Stimulated activated CD8-positive, alpha-beta memory T cell treated with anti-CD3 and anti-CD28 coated beads, Interleukin-7, amount 100 ng/mL, for 48 hours (primary cell): ENCODE measurements around the gene CD300LG.
"Not testable (repeated sequence)": the region's sequence is repeated elsewhere in the genome, so short reads cannot be mapped to it uniquely, and the experiment has no call there.

Experiments
- DNase-seq, 2 donors: peaks; one replicate each; pipeline ENCODE4 v3.0.0-alpha.2; 2020; ENCODE audit warnings: low read depth in 1 of 2; ENCODE audit errors: extremely low read depth in 1 of 2

The CD300LG gene

DNA sequence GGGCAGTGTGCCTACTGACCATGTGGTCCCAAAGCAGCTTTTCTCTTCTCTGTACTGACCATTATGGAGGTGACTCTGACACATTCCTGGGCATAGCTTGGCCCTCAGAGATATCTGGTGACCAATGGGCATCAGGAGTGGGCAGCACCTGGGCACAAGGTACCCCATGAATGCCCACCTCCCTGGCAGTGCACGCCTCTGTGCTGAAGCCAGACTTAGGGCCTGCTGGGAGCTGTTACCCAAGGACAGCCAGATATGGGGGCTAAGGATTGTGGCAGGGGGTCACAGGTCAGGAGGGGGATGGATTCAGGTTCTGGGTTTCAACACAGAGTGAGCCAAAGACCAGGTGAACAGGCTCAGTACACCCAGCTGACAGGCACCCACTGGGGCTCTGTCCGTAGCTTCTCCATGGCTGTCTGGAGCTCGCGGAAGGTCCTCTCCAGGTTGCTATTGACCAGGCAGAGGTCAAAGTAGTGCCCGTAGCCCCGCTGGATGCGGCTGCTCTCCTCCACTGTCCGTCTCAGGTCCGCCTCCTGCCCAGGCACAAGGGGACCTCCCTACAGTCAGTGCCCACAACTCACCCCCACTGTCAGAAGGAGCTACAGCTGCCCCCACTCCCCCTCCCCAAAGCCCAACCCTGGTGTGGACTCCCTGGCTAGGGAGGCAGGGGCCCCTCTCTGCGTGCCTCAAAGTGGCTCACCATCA is 30.6 kb downstream of the CD300LG start:
- DNase-seq: no peak

DNA sequence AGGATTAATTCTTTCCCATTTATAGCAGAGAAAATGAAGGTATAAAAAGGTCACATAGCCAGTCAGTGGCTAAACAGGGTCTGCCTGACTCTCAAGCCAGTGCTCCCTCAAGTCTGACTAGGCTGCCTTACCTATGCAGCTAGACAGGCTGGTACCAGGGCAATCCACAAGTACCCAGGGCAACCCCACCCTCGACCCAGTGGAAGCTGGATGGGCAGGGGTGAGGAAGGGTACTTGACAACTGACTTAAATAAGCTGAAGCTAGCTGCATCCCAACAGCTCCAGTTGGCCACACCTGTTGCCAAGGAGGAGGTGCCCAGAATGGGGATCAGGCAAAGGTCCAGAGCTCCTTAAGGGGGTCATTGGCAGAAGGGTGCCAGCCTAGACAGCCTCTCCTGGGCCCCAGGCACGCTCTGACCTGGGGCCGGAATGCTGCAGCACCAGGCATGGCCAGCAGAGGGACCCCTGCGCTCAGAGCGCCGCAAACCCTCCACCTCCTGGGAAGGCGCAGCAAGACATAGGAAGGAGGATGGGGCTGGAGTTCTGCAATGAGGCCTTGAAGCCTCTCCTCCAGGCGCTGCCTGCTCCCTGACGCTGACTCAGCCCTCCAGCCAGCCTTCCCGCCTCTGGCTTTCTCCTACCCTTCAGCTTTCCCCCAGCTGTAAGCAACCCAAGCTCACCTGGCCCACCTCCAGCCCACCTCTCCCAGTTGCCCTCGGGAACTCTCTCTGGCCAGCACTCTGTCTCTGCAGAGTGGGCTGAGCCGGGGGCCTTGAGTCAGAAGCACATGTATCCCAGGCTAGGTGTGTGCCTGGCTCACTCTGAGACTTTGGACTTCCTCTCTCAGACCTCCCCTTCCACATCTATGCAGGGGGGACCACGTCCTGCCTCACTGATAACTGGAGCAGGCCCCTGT is 31.5 kb downstream of the CD300LG start:
- DNase-seq: peak in 1 of 2 donors; percentile 14

DNA sequence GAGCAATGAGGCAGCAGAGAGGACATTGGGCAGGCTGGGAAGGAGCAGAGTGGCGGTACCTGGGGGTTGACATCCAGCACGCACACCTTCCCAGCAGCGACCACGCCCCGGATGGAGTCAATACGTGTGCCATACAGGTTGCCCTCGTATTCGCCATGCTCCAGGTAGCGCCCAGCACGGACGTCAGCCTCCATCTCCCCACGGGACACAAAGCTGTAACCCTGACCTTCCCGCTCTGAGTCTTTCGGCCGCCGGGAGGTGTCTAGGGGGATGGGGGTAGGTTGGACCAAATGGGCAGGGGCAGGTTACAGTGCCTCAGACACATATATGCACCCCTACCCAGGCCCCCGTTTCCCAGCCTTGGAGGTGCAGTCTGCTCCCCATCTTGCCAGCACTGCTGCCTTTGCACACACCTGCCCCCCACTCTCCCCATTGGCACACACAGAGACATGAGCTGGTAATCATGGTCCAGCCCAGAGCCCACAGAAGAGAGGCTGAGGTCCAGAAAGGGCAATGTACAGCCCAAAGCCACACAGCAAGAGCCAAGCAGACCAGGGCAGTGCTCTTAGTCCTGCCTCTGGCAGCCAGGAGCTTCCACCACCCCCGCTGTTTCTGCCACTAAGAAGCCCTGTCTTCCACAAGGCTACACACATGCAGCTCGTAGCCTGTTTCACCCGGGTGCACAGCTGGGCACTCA is 32.9 kb downstream of the CD300LG start:
- DNase-seq: no peak

DNA sequence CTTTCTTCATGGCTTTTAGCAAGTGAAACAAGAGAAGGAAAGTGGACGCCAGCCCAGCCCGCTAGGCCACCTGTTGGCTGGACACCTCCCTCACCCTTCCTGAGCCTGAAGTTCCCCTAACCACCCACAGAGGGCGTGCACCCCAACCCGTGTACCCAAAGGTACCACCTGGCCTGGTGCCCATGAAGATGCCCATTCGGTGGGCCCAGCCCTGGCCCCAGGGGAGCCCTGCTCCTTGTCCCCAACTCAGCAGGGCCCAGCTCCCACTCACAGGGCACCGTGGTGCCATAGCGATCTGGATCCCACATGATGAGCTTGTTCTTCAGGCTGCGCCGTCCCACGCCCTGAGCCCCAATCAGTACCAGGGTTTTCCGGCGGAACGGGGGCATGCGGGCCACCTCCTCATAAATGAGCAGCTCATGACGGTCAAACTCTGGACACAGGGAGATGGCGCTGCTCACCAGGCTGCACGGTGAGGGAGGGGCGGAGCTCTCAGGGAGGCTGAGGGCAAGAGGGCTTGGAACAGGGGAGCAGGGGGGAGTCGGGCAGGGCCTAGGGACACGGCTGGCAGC is 33.5 kb downstream of the CD300LG start:
- no peak for DNase-seq

DNA sequence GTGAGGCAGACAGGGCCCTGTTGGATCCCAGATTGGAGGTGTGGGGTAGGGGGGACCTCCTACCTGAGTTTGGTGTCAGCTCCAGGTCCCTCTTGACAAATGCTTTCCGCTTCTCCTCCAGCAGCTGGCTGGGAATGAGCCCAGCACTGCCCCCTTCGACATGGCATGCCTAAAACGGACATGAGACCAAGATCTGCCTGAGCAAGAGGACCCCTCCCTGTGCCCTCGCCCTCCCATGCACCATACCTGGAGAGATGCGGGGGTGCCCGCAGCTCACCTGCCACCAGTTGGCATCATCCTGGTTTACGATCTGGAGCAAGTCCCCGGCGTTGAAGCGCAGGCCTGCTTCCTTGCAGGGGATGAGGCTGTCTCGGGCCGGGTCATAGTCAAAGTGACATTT is 34.2 kb downstream of the CD300LG start:
- no peak for DNase-seq

DNA sequence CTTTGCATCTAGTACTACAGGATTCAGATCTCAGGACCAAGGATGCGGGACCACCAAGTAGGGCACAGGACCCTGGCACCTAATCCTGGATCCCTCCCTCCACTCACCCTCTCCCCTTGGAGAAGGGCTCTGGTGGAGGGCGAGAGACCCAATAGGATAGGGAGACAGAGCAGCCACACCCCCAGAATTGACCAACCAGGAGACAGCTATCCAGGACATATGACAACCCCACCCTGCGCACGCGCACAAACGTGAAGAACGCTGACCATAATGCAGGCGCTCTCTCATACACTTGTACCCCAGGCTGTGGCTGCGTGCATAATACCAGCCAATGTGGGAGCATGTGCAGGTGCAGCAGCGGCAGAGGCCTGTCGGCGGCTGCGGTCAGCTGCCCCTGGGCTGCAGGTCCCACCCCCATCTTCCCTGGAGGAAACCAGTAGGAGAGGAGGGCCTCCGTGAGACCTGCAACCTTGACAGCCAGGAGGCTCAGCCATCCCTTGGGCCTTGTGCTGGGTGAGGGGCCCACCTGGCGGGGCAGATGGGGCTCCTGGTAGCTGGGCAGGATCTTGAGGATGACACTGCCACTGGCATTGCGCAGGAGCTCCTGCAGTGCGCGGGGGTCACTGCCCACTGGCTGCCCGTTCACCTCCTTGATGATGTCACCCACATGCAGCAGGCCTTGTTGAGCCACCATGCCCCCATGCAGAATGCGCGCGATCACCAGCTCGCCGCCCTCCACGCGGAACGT is 35.0 kb downstream of the CD300LG start:
- DNase-seq: no peak

DNA sequence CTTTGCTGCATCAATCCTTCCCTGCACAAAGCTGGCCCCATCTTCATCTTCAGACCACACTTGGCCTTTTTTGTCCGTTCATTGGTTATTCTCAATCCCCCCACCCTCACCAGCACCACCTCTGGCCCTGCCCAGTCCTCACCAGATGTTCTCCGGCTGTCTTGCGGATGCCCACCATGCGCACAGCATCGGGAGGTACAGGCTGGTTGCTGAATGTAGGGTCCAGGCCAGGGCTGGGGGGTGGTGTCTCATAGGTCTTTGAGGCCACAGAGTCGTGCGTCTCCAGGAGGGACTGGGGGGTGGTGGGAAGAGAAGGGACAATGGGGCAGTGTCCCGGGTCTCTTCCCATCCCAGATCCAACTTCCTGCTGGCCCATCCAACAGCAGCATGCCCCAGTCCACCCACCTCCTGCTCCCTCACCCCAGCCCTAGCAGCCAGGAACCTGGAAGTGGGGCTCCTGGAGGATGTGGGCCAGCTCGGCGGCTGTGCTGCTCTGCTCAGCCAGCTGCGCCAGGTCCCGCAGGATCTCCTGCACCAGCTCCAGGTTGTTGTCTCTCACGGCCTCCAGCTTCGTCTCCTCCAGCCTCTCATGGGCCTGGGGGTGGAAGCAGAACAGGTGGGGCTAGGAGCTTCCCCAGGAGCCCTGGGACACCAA is 35.9 kb downstream of the CD300LG start:
- no peak for DNase-seq

DNA sequence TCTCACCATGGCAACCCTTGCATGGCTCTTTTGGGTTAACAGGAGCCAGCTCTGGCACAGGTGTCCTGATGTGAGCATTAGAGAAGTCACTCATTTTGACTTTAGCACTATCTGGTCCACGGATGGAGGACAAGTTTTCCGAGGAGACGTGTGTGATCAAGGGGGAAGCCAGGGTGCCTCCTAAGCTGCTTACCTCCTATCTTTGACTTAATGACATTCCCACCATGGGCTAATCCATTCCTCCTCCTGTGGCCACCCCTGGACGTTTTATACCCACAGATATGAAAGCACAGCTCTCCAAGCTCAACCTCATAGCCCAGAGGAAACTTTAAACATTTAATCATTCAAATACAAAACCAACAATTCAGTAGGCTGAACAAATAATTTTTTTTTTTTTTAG is 41.6 kb downstream of the CD300LG start:
- no peak for DNase-seq

DNA sequence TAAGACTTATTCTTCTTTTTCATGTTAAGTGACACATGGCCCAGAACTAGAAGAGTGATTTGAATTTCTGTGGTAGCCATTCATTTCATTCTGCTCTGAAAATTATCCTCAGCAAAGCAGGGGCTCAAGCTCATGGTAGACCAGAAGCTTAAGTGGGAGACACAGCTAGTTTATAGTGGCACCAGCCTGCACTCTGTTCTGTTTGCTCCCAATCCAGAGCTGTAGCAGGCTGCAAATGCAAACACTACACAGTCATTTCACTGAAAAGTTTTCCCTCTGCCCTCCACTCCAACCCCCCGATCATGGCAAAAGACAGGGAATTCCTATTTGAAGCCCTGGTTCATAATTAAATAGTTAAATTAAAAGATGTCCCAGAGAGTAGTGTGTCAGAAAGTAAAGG is 43.3 kb downstream of the CD300LG start:
- no peak for DNase-seq

DNA sequence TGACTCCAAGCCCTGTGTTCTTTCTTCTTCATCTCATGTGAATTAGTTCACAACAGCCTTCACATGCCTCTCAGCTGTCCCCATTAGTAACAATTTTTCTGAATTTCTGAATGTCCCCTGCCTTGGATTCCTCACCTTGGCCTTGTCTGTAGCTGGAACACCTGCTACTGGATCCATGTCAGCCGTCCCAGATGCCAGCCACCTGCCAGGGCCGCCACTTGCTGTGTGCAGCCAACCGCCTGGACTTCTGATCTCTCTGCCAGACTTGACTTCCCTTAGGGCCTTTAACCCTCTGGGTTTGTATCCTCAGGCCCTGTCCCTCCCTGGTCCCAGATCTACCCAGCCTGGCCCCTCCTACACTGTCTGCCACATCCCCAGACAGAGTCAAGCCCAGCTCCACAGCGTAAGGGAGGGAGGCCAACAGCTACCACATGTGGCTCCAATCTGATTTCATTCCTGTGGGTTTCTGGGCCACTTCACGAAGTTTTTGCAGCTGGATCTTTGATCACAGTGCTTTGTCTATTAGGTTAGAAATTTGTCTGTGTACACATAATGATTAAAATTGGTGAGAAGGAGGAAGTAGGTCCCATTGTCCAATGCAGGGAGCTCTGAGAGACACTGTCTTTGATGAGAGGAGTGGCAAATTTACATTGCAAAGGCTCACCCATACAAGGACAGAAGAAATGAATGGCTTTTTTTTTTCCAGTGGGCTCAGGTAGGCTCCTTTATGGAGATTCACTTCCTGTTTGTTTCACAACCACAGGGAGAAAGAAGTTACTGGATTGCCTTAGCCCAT is 45.1 kb downstream of the CD300LG start:
- DNase-seq: no peak

DNA sequence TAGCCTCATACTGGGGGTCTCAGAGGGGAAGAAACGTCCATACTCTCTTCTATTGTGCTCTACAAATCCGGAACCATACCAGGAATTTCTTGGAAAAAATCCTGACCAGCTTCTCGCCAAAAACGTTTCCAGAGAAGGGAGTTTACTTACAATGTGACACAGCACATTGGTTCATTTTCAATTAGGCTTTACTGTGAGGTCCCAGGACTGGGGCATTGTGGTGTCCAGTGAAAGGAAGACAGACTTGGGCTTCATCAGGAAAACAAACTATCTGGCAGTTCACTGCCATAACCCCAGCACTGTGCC is 45.6 kb downstream of the CD300LG start:
- no peak for DNase-seq

DNA sequence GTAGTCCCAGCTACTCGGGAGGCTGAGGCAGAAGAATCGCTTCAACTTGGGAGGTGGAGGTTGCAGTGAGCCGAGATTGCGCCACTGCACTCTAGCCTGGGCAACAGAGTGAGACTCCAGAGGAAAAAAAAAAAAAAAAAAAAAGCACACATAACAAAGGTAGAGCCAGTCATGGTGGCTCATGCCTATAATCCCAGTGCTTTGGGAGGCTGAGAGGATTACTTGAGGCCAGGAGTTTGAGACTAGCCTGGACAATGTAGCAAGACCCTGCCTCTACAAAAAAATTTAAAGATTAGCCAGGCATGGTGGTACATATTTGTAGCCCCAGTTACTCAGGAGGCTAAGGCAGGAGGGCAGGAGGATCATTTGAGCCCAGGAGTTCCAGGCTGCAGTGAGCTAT is 47.5 kb downstream of the CD300LG start:
- not testable (repeated sequence) for DNase-seq

DNA sequence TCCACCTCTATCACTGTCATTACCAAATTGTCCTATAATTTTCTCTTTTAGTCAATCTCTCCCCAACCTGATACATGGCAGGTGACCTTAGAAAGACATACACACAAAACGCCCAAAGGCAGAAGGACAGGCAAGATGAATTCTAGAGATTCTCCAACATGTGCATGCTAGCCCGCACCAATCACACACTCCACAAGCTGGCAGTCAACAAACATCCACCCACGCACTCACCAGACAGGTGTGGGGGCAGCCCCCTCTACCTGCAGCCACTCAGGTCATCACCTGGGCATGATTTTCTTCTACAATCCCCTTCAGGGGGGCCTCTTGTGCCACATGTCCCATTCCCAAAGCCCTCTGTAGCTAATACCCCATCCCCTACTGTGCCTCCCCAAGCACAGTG is 50.9 kb downstream of the CD300LG start:
- DNase-seq: no peak

DNA sequence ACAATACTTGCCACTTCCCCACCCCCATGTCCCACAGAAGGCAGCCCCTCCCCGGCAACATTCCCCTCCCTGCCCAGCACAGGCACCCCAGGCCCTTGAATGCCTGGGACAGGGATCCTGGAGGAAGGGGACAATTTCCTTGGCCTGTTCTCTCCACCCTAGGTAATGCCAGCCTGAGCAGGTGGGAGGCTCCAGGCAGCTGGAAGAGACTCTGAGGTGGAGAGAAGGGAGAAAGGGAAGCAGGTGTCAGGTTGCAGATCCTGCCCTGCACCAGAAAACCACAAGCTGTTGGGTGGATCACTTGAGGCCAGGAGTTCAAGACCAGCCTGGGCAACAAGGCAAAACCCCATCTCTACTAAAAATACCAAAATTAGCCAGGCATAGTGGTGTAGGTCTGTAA is 51.5 kb downstream of the CD300LG start:
- no peak for DNase-seq

DNA sequence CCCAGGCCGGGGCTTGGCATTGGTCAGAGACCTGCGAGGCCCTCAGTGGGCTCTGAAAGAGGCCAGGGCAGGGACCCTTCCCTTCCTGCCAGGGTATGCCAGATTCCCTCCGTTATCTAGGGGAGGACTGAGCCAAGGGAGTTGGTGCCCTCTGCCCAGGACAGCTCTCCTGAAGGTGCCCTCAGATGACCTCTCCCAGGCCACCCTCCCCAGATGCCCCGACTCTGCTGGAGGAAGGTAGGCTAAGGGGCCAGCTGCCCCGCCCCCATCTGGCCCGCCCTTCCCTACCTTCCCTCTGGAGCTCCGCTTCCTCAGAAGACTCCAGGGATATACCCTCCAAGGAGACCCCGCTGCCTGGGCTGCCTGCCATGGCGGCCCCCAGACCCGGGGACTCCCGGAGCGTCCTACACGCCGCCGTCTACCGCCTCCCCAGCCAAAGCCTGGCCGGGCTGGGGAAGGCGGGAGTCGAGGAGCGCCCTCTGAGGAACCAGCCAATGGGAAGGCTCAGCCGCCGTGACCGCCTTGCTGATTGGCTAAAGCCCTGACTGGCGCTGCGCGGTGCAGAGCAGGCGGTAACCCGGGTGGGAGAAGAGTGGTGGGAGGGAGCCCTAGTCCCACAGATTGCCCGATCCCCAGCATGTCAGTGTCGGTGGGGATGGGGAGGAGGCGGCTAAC is 53.3 kb downstream of the CD300LG start:
- DNase-seq: peak; percentile 52 to 81

DNA sequence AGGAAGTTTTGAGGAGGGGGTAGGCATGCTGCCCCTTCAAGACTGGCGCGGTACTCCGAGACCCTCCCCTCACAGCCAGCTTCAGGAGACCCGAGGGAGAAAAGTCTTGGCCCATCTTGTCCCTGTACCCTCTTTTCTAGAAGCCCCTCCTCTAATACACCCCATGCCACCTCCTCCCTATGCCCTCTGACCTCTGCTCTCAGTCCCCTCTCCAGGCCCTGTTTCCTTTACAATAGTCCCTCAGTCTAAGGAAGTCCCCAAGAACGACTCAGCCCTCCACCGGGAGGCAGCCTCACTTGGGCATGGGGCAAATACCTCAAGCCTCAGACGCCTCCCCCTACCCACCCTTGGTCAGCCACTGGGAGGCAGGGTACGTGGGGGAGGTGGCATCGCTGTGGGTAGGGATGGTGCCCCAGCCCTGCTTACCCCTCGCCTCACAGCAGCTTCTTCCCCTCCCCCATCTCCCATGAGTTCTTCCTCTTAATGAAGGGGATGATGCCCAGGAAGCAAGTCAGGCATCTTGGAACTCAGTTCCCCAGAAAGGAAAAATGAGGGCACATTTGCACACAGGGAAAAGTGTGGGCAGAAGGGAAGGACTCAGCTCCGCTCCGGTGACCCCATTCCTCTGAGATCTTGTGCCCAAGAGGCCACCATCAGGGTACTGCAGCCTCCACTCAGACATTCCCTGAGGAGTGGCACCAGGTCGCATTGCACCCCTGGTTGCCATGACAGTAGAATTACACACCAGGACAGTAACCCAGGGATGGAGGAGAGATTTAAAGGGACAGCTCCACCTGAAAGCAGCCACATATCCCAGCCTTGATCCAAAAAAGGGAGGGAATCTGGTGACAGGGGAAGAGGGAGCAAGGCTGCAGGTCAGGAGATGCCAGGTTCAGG is 54.1 kb downstream of the CD300LG start:
- DNase-seq: no peak

DNA sequence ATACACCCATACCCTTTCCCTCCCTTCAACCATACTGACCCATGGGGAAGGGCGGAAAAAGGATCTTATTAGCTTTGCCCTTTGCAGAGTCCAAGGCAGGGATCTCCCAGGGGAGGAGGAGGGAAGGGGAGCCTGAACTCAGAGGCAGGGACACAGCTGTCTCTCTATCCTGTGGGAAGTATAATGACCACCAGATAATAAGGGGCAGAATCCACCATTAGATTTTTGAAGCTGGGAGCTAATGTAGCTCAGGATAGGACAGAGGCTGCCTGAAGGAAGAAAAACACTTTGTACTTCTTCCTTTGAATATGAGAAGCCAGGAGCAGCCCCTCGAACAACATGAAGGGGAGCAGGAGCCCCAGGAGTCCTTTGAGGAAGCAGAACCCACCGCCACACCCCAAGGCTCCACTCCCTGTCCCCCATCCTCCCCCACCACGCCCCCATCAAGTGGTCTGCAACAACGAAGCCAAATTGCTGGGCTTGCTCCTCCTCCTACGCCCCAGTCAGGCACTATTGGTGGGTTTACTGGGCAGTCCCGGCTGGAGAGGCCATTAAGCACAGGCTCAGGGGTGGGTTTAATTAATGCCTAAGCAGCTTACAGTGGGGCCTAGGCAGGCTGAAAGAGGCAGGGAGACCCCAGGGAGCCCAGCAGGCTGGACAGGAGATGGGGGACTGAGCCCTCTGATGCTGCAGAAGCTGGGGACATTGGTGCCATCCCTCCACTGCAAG is 55.0 kb downstream of the CD300LG start:
- no peak for DNase-seq
